ENCODE data around the gene FRAS1.
A peak's percentile ranks its signal among the peaks of the same experiment; 100 is the strongest.
"Not testable (repeated sequence)": the region's sequence is repeated elsewhere in the genome, so short reads cannot be mapped to it uniquely, and the experiment has no call there.

FRAS1 gene, protein sequence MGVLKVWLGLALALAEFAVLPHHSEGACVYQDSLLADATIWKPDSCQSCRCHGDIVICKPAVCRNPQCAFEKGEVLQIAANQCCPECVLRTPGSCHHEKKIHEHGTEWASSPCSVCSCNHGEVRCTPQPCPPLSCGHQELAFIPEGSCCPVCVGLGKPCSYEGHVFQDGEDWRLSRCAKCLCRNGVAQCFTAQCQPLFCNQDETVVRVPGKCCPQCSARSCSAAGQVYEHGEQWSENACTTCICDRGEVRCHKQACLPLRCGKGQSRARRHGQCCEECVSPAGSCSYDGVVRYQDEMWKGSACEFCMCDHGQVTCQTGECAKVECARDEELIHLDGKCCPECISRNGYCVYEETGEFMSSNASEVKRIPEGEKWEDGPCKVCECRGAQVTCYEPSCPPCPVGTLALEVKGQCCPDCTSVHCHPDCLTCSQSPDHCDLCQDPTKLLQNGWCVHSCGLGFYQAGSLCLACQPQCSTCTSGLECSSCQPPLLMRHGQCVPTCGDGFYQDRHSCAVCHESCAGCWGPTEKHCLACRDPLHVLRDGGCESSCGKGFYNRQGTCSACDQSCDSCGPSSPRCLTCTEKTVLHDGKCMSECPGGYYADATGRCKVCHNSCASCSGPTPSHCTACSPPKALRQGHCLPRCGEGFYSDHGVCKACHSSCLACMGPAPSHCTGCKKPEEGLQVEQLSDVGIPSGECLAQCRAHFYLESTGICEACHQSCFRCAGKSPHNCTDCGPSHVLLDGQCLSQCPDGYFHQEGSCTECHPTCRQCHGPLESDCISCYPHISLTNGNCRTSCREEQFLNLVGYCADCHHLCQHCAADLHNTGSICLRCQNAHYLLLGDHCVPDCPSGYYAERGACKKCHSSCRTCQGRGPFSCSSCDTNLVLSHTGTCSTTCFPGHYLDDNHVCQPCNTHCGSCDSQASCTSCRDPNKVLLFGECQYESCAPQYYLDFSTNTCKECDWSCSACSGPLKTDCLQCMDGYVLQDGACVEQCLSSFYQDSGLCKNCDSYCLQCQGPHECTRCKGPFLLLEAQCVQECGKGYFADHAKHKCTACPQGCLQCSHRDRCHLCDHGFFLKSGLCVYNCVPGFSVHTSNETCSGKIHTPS (N-terminal part only)

DNA sequence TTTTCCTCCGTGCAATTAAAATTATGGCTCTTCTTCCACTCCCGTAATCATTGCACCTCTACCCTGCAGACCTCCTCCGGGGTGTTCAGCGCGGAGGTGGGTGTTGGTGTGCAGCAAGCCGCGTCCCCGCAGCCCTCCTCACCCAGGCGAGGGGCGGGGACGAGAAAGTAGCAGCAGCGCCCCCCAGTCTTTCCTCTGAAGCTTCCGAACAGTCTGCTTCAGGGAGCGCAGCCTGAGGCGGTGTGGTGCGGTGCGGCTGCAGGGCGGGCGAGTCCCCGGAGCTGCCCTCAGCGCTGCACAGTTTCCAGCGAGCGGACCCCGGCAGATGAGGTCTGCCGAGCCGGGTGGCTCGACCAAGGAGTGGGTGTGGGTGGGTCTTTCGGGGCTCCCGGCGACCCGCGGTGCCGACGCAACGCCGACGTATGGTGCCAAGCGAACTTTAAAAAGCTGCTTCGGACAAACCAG, at the start of gene FRAS1:
FRAS1 (plus strand) TSS at position 189 of the 465 bp plus-strand sequence. CDS start 687 bp downstream, outside the sequence.
- H3K4me3 ChIP-seq (ENCODE audit: low read depth, low read length) = peak within 1 kb of the TSS; percentile 95
- peaks cover 4% of the 10 kb centered on the region for H3K27me3 ChIP-seq (ENCODE audit: control insufficient read depth, insufficient read depth, low read length)
- peaks cover 10% of the 10 kb centered on the region for H3K4me1 ChIP-seq (ENCODE audit: control insufficient read depth, insufficient read depth, low read length)
- H3K36me3 ChIP-seq (ENCODE audit: control insufficient read depth, insufficient read depth, low read length) = no peaks in the 10 kb centered on the region
- no peaks in the 10 kb centered on the region for H3K9me3 ChIP-seq (ENCODE audit: control insufficient read depth, insufficient read depth, low read length)
- peak within 1 kb of the TSS; percentile 91 for H3K9ac ChIP-seq (ENCODE audit: low read depth, low read length)

DNA sequence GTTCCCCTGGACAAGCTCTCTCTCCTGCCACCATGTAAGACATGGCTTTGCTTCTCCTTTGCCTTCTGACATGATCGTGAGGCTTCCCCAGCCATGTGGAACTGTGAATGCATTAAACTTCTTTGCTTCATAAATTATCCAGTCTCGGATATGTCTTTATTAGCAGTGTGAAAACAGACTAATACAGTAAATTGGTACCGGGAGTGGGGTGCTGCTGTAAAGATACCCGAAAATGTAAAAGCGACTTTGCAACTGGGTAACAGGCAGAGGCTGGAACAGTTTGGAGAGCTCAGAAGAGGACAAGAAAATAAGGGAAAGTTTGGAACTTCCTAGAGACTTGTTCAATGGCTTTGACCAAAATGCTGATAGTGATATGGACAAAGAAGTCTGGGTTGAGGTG, 46.1 kb upstream of the FRAS1 start:
- H3K9me3 ChIP-seq (ENCODE audit: control insufficient read depth, insufficient read depth, low read length); H3K27me3 ChIP-seq (ENCODE audit: control insufficient read depth, insufficient read depth, low read length); H3K4me3 ChIP-seq (ENCODE audit: low read depth, low read length); H3K36me3 ChIP-seq (ENCODE audit: control insufficient read depth, insufficient read depth, low read length); H3K9ac ChIP-seq (ENCODE audit: low read depth, low read length); H3K4me1 ChIP-seq (ENCODE audit: control insufficient read depth, insufficient read depth, low read length): not testable (repeated sequence)

DNA sequence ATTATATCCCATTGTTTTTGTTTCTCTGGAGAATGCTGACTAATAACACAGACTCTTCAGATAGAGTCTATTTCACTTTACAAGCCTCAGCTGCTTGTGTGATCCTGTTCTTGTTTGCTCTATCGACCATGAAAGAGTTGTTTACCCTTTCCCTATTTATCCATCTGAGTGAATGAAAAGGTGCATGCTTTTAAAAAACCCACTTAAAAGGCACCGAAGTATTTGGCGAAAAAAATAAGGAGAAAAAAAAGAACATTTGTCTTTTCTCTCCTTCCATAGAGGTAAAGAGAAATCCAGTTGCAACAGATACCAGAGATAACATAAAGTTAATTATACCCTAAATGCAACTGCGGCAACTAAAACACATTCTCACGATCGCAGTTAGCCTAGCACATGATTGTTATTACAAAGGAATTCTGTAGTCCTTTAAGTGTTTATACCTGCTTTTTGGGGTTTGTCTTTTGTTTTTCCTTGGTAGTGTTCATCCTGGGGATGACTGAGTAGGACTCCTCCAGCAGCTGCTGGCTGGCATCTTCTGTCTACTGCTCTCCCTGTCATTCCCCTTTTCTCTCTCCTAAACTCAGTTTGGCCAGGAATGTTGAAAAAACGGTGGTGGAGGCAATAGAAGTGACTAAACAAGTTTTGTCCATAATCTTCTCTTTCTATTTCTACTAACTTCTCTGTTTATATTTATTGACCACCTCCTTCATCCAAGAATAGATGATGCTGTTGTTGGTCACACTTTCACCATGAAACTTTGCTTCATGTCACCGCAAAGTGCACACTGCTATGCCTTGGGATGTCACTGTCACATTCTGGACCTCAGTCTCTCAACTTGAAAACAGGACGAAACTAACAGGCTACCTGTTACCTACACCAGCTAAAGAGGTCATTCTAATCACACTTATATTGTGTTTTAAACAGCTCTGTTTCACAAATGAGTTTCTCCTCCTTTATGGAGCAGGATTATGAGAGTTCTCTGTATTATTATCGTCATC, 41.9 kb upstream of the FRAS1 start:
- Histone ChIP-seq H3K4me3 (ENCODE audit: low read depth, low read length) (no peak overlapping the region), H3K36me3 (ENCODE audit: control insufficient read depth, insufficient read depth, low read length) (no peaks in the 10 kb centered on the region), H3K4me1 (ENCODE audit: control insufficient read depth, insufficient read depth, low read length) (no peaks in the 10 kb centered on the region), H3K27me3 (ENCODE audit: control insufficient read depth, insufficient read depth, low read length) (no peaks in the 10 kb centered on the region), H3K9ac (ENCODE audit: low read depth, low read length) (no peak overlapping the region), H3K9me3 (ENCODE audit: control insufficient read depth, insufficient read depth, low read length) (peaks cover 9% of the 10 kb centered on the region)

DNA sequence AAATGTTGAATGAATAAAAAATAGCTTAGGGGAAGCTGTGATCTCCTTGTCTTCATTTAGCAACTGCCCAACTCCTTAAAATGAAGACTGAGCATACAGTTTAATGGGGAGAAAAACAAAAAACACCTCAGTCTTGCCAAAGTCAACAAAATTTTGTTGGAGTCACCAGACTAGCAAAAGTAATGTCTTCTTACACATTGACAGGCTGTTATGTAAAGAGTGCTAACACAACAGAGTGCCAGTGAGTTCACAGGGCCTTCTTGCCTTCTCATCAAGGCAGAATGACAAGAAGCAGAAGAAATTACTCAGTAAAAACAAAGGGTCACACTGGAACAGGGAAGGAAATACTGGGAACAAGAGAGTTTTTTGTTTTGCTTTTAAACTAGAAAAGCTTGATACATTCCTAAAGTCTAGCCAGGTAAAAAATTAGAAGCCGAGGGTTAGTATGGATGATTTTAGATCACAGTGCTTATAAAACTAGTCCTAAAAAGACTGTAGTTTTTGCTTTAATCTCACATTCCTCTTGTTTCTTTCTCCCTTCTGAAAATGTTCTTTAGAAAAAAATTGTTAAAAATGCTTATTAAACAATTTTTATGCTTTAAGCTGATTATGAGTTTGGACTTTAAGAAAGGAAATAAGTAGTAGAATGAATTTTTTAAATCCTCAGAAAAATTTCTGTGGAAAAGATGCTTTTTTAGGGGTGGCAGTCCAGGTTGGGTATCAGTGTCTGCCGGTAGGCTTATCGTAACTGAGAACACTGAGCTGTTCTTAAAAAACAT, 38.7 kb upstream of the FRAS1 start:
- no peaks in the 10 kb centered on the region for H3K27me3 ChIP-seq (ENCODE audit: control insufficient read depth, insufficient read depth, low read length)
- H3K4me3 ChIP-seq (ENCODE audit: low read depth, low read length) = no peak overlapping the region
- H3K9me3 ChIP-seq (ENCODE audit: control insufficient read depth, insufficient read depth, low read length) = no peaks in the 10 kb centered on the region
- H3K9ac ChIP-seq (ENCODE audit: low read depth, low read length) = no peak overlapping the region
- H3K36me3 ChIP-seq (ENCODE audit: control insufficient read depth, insufficient read depth, low read length) = no peaks in the 10 kb centered on the region
- H3K4me1 ChIP-seq (ENCODE audit: control insufficient read depth, insufficient read depth, low read length) = no peaks in the 10 kb centered on the region

DNA sequence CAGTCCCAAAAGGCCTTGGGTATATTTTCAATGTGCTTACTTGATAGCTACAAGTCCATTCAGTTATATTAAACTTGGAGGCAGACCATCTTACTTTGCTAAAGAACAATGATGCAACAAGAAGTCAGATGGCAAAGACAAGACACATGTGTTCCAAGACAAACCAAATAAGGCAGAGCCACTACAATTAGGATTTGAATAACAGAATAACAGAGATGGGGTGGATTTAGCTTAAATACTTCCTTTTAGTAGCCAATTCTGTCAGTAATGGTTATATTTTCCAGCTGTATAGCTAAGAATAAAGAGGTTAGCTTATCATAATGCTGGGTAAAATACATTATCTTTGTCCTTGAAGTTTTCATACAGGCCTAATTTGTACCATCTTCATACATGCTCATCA, 37.7 kb upstream of the FRAS1 start:
- Histone ChIP-seq H3K9me3 (ENCODE audit: control insufficient read depth, insufficient read depth, low read length) (no peaks in the 10 kb centered on the region), H3K36me3 (ENCODE audit: control insufficient read depth, insufficient read depth, low read length) (no peaks in the 10 kb centered on the region), H3K4me3 (ENCODE audit: low read depth, low read length) (no peak overlapping the region), H3K4me1 (ENCODE audit: control insufficient read depth, insufficient read depth, low read length) (no peaks in the 10 kb centered on the region), H3K9ac (ENCODE audit: low read depth, low read length) (no peak overlapping the region), H3K27me3 (ENCODE audit: control insufficient read depth, insufficient read depth, low read length) (no peaks in the 10 kb centered on the region)

DNA sequence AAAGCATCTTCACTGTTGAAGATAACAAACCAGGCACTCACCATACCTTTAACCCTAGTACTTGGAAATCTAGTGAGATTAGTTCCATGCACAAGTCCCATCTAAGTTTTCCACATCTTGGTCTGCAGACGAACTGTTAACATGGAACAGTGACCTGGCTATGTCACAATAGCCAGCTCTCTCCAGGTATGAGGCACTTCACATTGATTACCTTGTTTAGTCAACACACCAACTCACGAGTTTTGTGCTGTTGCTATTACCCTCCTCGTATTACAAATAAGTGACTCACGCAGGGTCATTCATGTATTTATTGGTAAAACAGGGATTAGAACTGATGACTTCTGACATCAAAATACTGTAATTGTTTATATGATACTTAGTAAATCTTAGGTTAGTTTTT, 36.4 kb upstream of the FRAS1 start:
- no peak overlapping the region for H3K4me3 ChIP-seq (ENCODE audit: low read depth, low read length)
- H3K36me3 ChIP-seq (ENCODE audit: control insufficient read depth, insufficient read depth, low read length) = no peaks in the 10 kb centered on the region
- no peaks in the 10 kb centered on the region for H3K9me3 ChIP-seq (ENCODE audit: control insufficient read depth, insufficient read depth, low read length)
- H3K9ac ChIP-seq (ENCODE audit: low read depth, low read length) = no peak overlapping the region
- no peaks in the 10 kb centered on the region for H3K27me3 ChIP-seq (ENCODE audit: control insufficient read depth, insufficient read depth, low read length)
- no peaks in the 10 kb centered on the region for H3K4me1 ChIP-seq (ENCODE audit: control insufficient read depth, insufficient read depth, low read length)

DNA sequence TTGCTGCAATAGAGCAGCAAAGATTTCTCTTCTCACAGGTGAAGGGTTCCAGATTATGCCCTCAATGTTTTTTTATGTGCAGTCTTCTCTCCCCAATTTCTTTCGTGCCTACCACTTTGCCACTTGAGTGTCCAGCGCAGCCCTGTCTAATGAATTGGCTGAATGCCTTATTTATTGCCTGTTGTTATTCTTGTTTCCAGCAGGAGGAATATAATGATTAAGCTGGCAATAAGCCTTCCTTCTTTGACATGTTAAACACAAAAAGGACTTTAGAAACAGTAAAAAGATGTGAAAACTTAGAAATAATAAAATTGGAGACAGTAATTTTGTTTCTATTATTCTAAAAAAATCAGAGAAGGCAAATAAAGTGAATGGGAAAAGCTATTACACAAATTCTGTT, 34.6 kb upstream of the FRAS1 start:
- Histone ChIP-seq H3K9me3 (ENCODE audit: control insufficient read depth, insufficient read depth, low read length) (no peaks in the 10 kb centered on the region), H3K9ac (ENCODE audit: low read depth, low read length) (no peak overlapping the region), H3K27me3 (ENCODE audit: control insufficient read depth, insufficient read depth, low read length) (no peaks in the 10 kb centered on the region), H3K4me3 (ENCODE audit: low read depth, low read length) (no peak overlapping the region), H3K4me1 (ENCODE audit: control insufficient read depth, insufficient read depth, low read length) (no peaks in the 10 kb centered on the region), H3K36me3 (ENCODE audit: control insufficient read depth, insufficient read depth, low read length) (no peaks in the 10 kb centered on the region)

DNA sequence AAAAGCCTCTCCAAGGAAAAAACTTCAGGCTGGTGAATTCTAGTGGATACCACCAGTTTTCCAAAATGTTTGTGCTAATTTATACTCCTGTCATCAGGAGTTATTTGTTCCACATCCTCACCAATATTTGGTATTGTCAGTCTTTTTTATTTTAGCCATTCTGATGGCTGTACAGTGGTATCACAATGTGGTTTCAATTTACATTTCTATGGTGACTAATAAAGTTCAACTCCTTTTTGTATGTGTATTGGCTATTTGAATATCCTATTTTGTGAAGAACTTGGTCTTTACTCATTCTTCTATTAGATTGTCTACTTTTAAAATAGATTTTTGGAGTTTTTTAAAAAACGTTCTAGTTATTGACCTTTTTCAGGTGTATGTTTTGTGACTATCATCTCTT, 33.0 kb upstream of the FRAS1 start:
- Histone ChIP-seq H3K36me3 (ENCODE audit: control insufficient read depth, insufficient read depth, low read length) (no peaks in the 10 kb centered on the region), H3K9ac (ENCODE audit: low read depth, low read length) (no peak overlapping the region), H3K9me3 (ENCODE audit: control insufficient read depth, insufficient read depth, low read length) (no peaks in the 10 kb centered on the region), H3K27me3 (ENCODE audit: control insufficient read depth, insufficient read depth, low read length) (no peaks in the 10 kb centered on the region), H3K4me3 (ENCODE audit: low read depth, low read length) (no peak overlapping the region), H3K4me1 (ENCODE audit: control insufficient read depth, insufficient read depth, low read length) (no peaks in the 10 kb centered on the region)

DNA sequence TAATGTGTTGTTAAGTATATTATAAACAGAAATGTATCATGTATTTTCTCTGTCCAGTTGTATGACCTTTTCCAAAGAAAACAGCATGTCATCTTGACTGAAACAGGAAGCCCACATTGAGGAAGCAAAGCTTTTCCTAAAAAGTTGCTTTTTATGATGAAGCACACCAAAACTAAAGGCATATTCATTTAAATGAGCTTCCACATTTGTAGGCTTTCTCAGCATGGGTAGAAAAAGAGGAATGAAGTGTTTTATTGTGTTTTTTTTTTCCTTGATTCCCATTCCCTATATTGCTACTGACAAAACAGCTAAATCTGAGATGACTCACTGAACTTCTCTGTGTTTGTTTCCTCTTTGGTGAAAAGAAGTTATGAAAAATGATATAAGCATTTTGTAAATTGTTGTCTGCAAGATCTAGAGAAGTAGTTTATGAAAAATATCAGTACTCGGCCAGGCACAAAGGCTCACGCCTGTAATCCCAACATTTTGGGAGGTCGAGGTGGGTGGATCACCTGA, 32.5 kb upstream of the FRAS1 start:
- H3K4me3 ChIP-seq (ENCODE audit: low read depth, low read length) = no peak overlapping the region
- H3K4me1 ChIP-seq (ENCODE audit: control insufficient read depth, insufficient read depth, low read length) = no peaks in the 10 kb centered on the region
- no peak overlapping the region for H3K9ac ChIP-seq (ENCODE audit: low read depth, low read length)
- H3K9me3 ChIP-seq (ENCODE audit: control insufficient read depth, insufficient read depth, low read length) = no peaks in the 10 kb centered on the region
- H3K36me3 ChIP-seq (ENCODE audit: control insufficient read depth, insufficient read depth, low read length) = no peaks in the 10 kb centered on the region
- no peaks in the 10 kb centered on the region for H3K27me3 ChIP-seq (ENCODE audit: control insufficient read depth, insufficient read depth, low read length)

DNA sequence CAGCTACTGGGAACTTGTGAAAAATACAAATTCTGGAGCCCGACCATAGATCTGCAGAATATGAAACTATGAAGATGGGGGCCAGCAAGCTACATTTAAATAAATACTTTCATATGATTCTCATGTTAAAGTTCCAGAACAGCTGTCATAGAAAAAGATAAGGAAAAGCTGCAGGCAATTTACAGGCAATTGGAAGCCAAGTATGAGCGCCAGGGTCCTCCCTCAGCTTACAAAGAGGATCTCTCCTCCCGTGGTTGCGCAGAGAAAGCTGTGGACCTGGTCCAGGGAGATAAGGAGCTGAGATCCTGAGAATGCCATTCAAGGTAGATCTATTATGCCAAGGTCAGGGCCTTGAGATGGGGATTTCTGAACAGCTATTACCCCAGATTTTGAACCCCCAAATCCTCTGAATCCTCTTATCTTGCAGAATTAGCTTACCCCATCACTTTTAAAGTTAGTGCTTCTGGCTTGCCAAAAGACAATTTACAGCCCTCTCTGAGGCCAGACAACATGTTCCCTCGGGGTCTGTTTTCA, 25.6 kb upstream of the FRAS1 start:
- H3K9ac ChIP-seq (ENCODE audit: low read depth, low read length) = no peak overlapping the region
- H3K27me3 ChIP-seq (ENCODE audit: control insufficient read depth, insufficient read depth, low read length) = no peaks in the 10 kb centered on the region
- H3K36me3 ChIP-seq (ENCODE audit: control insufficient read depth, insufficient read depth, low read length) = no peaks in the 10 kb centered on the region
- no peaks in the 10 kb centered on the region for H3K4me1 ChIP-seq (ENCODE audit: control insufficient read depth, insufficient read depth, low read length)
- H3K9me3 ChIP-seq (ENCODE audit: control insufficient read depth, insufficient read depth, low read length) = no peaks in the 10 kb centered on the region
- H3K4me3 ChIP-seq (ENCODE audit: low read depth, low read length) = no peak overlapping the region
